Omental fat pad (tissue), 4 donors: Measurements from ENCODE around the gene ZC3H10. TPM values are rescaled to one million over a fixed set of nuclear protein-coding genes. Genes with fewer than 3 reads are reported as not detected.

ENCODE experiments used
- ATAC-seq: fragments of 150-250 bp; one replicate; pipeline ENCODE4 v1.9.1; 2016; ENCODE audit warnings: mild to moderate bottlenecking, moderate library complexity; ENCODE audit not compliant: low FRiP score
- DNase-seq: peaks from one replicate; pipeline ENCODE4 v3.0.0-alpha.2; 2019; ENCODE audit warnings: low spot score
- CTCF ChIP-seq, 3 donors: fragments of 450-650 bp; IDR thresholded peaks; one replicate each; pipeline ENCODE4 v1.5.1; 2016 to 2017; ENCODE audit warnings: antibody characterized with exemption in 3 of 3, mild to moderate bottlenecking in 3 of 3, moderate library complexity in 2 of 3
- total RNA-seq, 4 donors: library from RNA; depleted of rRNA; stranded (reverse); fragments of >200 nt; gene quantifications; one replicate each; pipeline ENCODE4 v1.1.0, GENCODE V29; 2016

Gene ZC3H10
- total RNA-seq, 4 donors from 2014 or later: 3.5 to 5.5 (median 4.9) TPM

- DNase-seq (peak; percentile 49), ATAC-seq (peak; percentile 95)
- TF ChIP-seq CTCF (IDR thresholded peaks at IDR 0.05): no peak
Measured at GRCh38 chr12:56079723-56080555, 38.1 kb upstream of the ZC3H10 start, which contains the start of gene ERBB3. ERBB3 (plus strand) TSS chr12:56080165; CDS start chr12:56080301, 136 bp downstream.

- TF ChIP-seq CTCF (IDR thresholded peaks at IDR 0.05): no peak
- DNase-seq (no peak), ATAC-seq (no peak)
Measured at GRCh38 chr12:56080556-56081138, 37.4 kb upstream of the ZC3H10 start.

- no peak for ATAC-seq
- TF ChIP-seq CTCF (IDR thresholded peaks at IDR 0.05): no peak
- no peak for DNase-seq
Measured at GRCh38 chr12:56081393-56082347, 36.4 kb upstream of the ZC3H10 start.

GRCh38 chr12:56082382-56082781 is 35.7 kb upstream of the ZC3H10 start:
- ATAC-seq: no peak
- no peak for TF ChIP-seq CTCF (IDR thresholded peaks at IDR 0.05)
- no peak for DNase-seq

- ATAC-seq: no peak
- no peak for DNase-seq
- TF ChIP-seq CTCF (IDR thresholded peaks at IDR 0.05): no peak
Measured at GRCh38 chr12:56082967-56083366, 35.1 kb upstream of the ZC3H10 start.

- ATAC-seq (no peak), DNase-seq (no peak)
- no peak for TF ChIP-seq CTCF (IDR thresholded peaks at IDR 0.05)
Measured at GRCh38 chr12:56084958-56085543, 33.0 kb upstream of the ZC3H10 start.
